ENCODE results near the gene SMAD3. TPM values are rescaled to one million over a fixed set of nuclear protein-coding genes. Genes with fewer than 3 reads are reported as not detected.

The SMAD3 gene
- total RNA-seq, 2 donors from 2014 or later, result 19.7 to 52.4 TPM

GRCh38 chr15:67051088-67052045 lies 14.0 kb upstream of the SMAD3 start:
- H3K9me3 ChIP-seq, result no peaks in the 10 kb centered on the region
- peak overlapping the region; percentile 81 to 98 (median 92) for H3K27ac ChIP-seq
- no peaks in the 10 kb centered on the region for H3K27me3 ChIP-seq
- WGBS, 2 donors, result 29 to 31% methylated on average over 6 of the region's 6 CpGs
- no peaks in the 10 kb centered on the region for H3K36me3 ChIP-seq (replicated peaks in 1 of 2; ENCODE audit: insufficient read depth in 1 of 2, low read depth in 2 of 2)
- no peak overlapping the region for H3K4me3 ChIP-seq
- no peak for TF ChIP-seq POLR2A (IDR thresholded peaks at IDR 0.05)
- TF ChIP-seq CTCF (IDR thresholded peaks at IDR 0.05), result no peak
- H3K4me1 ChIP-seq, result peaks cover 68% of the 10 kb centered on the region
- intact Hi-C loops (cut with DNase I), result no loop called here
- DNase-seq (peak; percentile 39 to 63 (median 56)), ATAC-seq (peak; percentile 36)

GRCh38 chr15:67054676-67055075 lies 10.7 kb upstream of the SMAD3 start:
- no peak for TF ChIP-seq CTCF (IDR thresholded peaks at IDR 0.05)
- TF ChIP-seq POLR2A (IDR thresholded peaks at IDR 0.05), result no peak
- WGBS, 2 donors, result 81 to 83% methylated on average over 5 of the region's 5 CpGs
- intact Hi-C loops (cut with DNase I), result no loop called here

GRCh38 chr15:67059127-67059553 lies 6.3 kb upstream of the SMAD3 start:
- H3K4me1 ChIP-seq, result peaks cover 58% of the 10 kb centered on the region
- no peaks in the 10 kb centered on the region for H3K9me3 ChIP-seq
- TF ChIP-seq CTCF (IDR thresholded peaks at IDR 0.05) (no peak), POLR2A (IDR thresholded peaks at IDR 0.05) (peak in 2 of 3 donors; percentile 50 to 59)
- H3K27ac ChIP-seq, result peak overlapping the region; percentile 73 to 97 (median 78)
- WGBS, 2 donors, result 27 to 39% methylated on average over 6 of the region's 6 CpGs
- H3K4me3 ChIP-seq, result no peak overlapping the region
- ATAC-seq (peak; percentile 76), DNase-seq (peak; percentile 84 to 95 (median 90))
- intact Hi-C loops (cut with DNase I), result no loop called here
- no peaks in the 10 kb centered on the region for H3K27me3 ChIP-seq
- no peaks in the 10 kb centered on the region for H3K36me3 ChIP-seq (replicated peaks in 1 of 2; ENCODE audit: insufficient read depth in 1 of 2, low read depth in 2 of 2)

More at GRCh38 chr15:67054676-67055075, 10.7 kb upstream of the SMAD3 start:
- H3K4me1 ChIP-seq, result peaks cover 61% of the 10 kb centered on the region
- no peaks in the 10 kb centered on the region for H3K27me3 ChIP-seq
- ATAC-seq, result no peak
- no peak for DNase-seq
- H3K4me3 ChIP-seq, result no peak overlapping the region
- H3K27ac ChIP-seq, result no peak overlapping the region
- H3K9me3 ChIP-seq, result no peaks in the 10 kb centered on the region
- no peaks in the 10 kb centered on the region for H3K36me3 ChIP-seq (replicated peaks in 1 of 2; ENCODE audit: insufficient read depth in 1 of 2, low read depth in 2 of 2)

GRCh38 chr15:67061811-67062368 lies 3.5 kb upstream of the SMAD3 start:
- H3K9me3 ChIP-seq, result no peaks in the 10 kb centered on the region
- TF ChIP-seq POLR2A (IDR thresholded peaks at IDR 0.05) (no peak), CTCF (IDR thresholded peaks at IDR 0.05) (no peak)
- no peaks in the 10 kb centered on the region for H3K27me3 ChIP-seq
- no peaks in the 10 kb centered on the region for H3K36me3 ChIP-seq (replicated peaks in 1 of 2; ENCODE audit: insufficient read depth in 1 of 2, low read depth in 2 of 2)
- intact Hi-C loops (cut with DNase I), result no loop called here
- 16 to 18% methylated on average over 3 of the region's 3 CpGs for WGBS, 2 donors
- no peak for ATAC-seq
- DNase-seq, result peak in 2 of 4 donors; percentile 38 to 47
- H3K4me1 ChIP-seq, result peaks cover 62% of the 10 kb centered on the region
- no peak overlapping the region for H3K4me3 ChIP-seq
- peak overlapping the region; percentile 44 to 97 (median 96) for H3K27ac ChIP-seq

Measured in body of pancreas (tissue), 4 donors.